HepG2 (cell line): ENCODE results near the gene DHH. TPM values are rescaled to one million over a fixed set of nuclear protein-coding genes. Genes with fewer than 3 reads are reported as not detected.

Experiments
- ELF1 ChIP-seq: sonication (generic); formaldehyde crosslinking; IDR thresholded peaks from 2 replicates; pipeline ENCODE4 v1.4.0; 2020; ENCODE audit warnings: missing genetic modification reagents
- MXD4 ChIP-seq: IDR thresholded peaks from 2 replicates; pipeline ENCODE4 v1.6.1; 2016; ENCODE audit warnings: mild to moderate bottlenecking, missing biosample characterization, missing genetic modification reagents
- PHB2 ChIP-seq: fragments of 450-650 bp; IDR thresholded peaks from 2 replicates; pipeline ENCODE4 v1.6.1; 2018; ENCODE audit not compliant: partially characterized antibody
- POLR2A ChIP-seq, 2 experiments: IDR thresholded peaks; 2 replicates each; pipeline ENCODE4 v1.6.1; 2011; ENCODE audit warnings: low read depth in 2 of 2, low read length in 2 of 2, mild to moderate bottlenecking in 1 of 2, moderate library complexity in 1 of 2; ENCODE audit not compliant: insufficient read depth in 1 of 2
- SKIL ChIP-seq: sonication (generic); formaldehyde crosslinking; IDR thresholded peaks from 2 replicates; pipeline ENCODE4 v1.8.0; 2022; ENCODE audit warnings: missing genetic modification reagents, mild to moderate bottlenecking, moderate library complexity, borderline replicate concordance
- TEAD3 ChIP-seq: optimal IDR thresholded peaks from 2 replicates; pipeline ENCODE3; 2016; ENCODE audit warnings: borderline replicate concordance
- THAP11 ChIP-seq: IDR thresholded peaks from 2 replicates; pipeline ENCODE4 v1.6.1; 2016; ENCODE audit warnings: missing biosample characterization, missing genetic modification reagents
- TP53 ChIP-seq: sonication (generic); formaldehyde crosslinking; conservative IDR thresholded peaks from 2 replicates; pipeline ENCODE4 v1.4.0; 2020; ENCODE audit warnings: missing genetic modification reagents
- ZBTB42 ChIP-seq: sonication (generic); formaldehyde crosslinking; IDR thresholded peaks from 2 replicates; pipeline ENCODE4 v1.5.0; 2020; ENCODE audit warnings: mild to moderate bottlenecking, missing genetic modification reagents
- ZNF331 ChIP-seq: sonication (generic); formaldehyde crosslinking; IDR thresholded peaks from 2 replicates; pipeline ENCODE4 v1.4.0; 2020; ENCODE audit warnings: missing genetic modification reagents
- ZNF34 ChIP-seq: sonication (generic); formaldehyde crosslinking; IDR thresholded peaks from 2 replicates; pipeline ENCODE4 v1.4.0; 2020; ENCODE audit warnings: mild to moderate bottlenecking, missing genetic modification reagents, borderline replicate concordance
- ZNF605 ChIP-seq: sonication (generic); formaldehyde crosslinking; IDR thresholded peaks from 2 replicates; pipeline ENCODE4 v1.8.0; 2022; ENCODE audit warnings: mild to moderate bottlenecking, missing genetic modification reagents
- ZNF652 ChIP-seq: IDR thresholded peaks from 2 replicates; pipeline ENCODE4 v1.6.1; 2016; ENCODE audit warnings: low read depth, borderline replicate concordance
- polyA plus RNA-seq, 8 experiments: library from polyadenylated mRNA; depleted of rRNA in 3 of 8; stranded (reverse) in 7 of 8; unstranded in 1 of 8; fragments of >200 nt; fragmentation: Illumina TruSeq in 4 of 8; extraction: Trizol in 4 of 8; gene quantifications; 2 replicates each; pipeline versions ENCODE4 v1.2.1 to v1.2.3, GENCODE V29; 2011 to 2016; ENCODE audit warnings: low read depth in 4 of 8, missing spikeins in 1 of 8, mixed read lengths in 1 of 8; ENCODE audit not compliant: insufficient read depth in 1 of 8
- total RNA-seq, 5 experiments: library from RNA; depleted of rRNA; stranded (reverse); fragments of >200 nt; fragmentation: Illumina TruSeq; extraction: Trizol; gene quantifications; 2 replicates each; pipeline ENCODE4 v1.2.3, GENCODE V29; 2016; ENCODE audit warnings: low read depth in 1 of 5
- TF ChIP-seq, protein P1 (sequence below): sonication (generic); formaldehyde crosslinking; IDR thresholded peaks from 2 replicates; pipeline ENCODE4 v1.4.0; 2020; ENCODE audit warnings: missing genetic modification reagents, borderline replicate concordance

The DHH gene
- total and polyA plus RNA-seq, 2 of the 13 experiments (the other 11 are each of a cell fraction or from before 2014, with no cell fraction given) = not detected

GRCh38 chr12:49088150-49088931 lies 6.3 kb downstream of the DHH start (continued):
- TF ChIP-seq ZNF652 (CRISPR knock-in tag) (peak; percentile 35; the same call in 1 of the 2 replicates), THAP11 (CRISPR knock-in tag) (peak; percentile 57; the same call in 1 of the 2 replicates), ZBTB42 (CRISPR knock-in tag) (no peak), ZNF605 (CRISPR knock-in tag) (peak; percentile 16; the same call in 1 of the 2 replicates), ZNF34 (no peak), SKIL (CRISPR knock-in tag) (no peak), MXD4 (CRISPR knock-in tag) (0 out of 2 replicates have a peak, but pooled peaks have one; percentile 22), ELF1 (0 out of 2 replicates have a peak, but pooled peaks have one; percentile 25), TEAD3 (CRISPR knock-in tag) (peak; percentile 41), POLR2A (IDR thresholded peaks at IDR 0.05; ENCODE audit: insufficient read depth in 1 of 2, low read depth in 2 of 2, low read length in 2 of 2) (no peak), TP53 (CRISPR knock-in tag) (no peak), PHB2 (no peak), ZNF331 (peak; percentile 41; the same call in 1 of the 2 replicates)
- TF ChIP-seq, protein P1, sequence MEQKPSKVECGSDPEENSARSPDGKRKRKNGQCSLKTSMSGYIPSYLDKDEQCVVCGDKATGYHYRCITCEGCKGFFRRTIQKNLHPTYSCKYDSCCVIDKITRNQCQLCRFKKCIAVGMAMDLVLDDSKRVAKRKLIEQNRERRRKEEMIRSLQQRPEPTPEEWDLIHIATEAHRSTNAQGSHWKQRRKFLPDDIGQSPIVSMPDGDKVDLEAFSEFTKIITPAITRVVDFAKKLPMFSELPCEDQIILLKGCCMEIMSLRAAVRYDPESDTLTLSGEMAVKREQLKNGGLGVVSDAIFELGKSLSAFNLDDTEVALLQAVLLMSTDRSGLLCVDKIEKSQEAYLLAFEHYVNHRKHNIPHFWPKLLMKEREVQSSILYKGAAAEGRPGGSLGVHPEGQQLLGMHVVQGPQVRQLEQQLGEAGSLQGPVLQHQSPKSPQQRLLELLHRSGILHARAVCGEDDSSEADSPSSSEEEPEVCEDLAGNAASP = no peak
